ENCODE measurements around the gene DDB1. TPM values are rescaled to one million over a fixed set of nuclear protein-coding genes. Genes with fewer than 3 reads are reported as not detected.

The DDB1 gene
- total RNA-seq, 1 donor from 2014 or later: 130 TPM

DNA sequence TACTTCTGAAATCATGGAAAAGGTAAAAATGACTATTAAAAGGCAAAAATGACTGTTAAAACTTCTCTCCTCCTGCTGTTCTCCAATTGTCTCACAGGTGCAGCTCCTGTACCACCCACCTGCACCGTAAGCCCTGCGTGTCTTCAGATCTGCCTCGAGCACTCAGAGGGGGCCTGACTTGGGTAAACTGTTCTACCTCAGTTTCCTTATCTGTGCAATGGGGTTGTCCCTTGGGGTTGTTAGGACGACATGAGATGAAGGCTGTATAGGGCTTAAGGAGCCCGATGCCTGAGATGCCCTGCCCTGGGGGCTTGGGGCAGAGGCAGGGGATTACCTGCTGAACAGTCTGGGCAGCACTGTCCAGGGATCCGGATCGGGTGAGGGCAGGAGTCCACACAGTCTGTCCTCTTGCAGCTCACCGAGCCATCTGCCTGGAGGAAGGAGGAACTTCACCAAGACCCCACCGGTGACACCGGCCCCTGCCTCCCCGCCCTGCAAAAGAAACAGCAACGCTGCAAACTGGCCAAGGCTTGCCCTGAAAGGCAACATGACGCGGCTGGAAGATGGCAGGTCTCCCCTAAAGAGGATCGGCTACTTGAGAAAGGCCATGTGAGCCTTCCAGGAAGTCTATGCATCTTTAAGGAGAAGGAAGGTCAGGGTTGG lies 64.2 kb downstream of the DDB1 start:
- Histone ChIP-seq H3K9me3 (no peaks in the 10 kb centered on the region), H3K36me3 (no peaks in the 10 kb centered on the region), H3K4me1 (no peaks in the 10 kb centered on the region), H3K27me3 (no peaks in the 10 kb centered on the region), H3K27ac (no peak overlapping the region), H3K4me3 (no peak overlapping the region)
- TF ChIP-seq, protein P1, sequence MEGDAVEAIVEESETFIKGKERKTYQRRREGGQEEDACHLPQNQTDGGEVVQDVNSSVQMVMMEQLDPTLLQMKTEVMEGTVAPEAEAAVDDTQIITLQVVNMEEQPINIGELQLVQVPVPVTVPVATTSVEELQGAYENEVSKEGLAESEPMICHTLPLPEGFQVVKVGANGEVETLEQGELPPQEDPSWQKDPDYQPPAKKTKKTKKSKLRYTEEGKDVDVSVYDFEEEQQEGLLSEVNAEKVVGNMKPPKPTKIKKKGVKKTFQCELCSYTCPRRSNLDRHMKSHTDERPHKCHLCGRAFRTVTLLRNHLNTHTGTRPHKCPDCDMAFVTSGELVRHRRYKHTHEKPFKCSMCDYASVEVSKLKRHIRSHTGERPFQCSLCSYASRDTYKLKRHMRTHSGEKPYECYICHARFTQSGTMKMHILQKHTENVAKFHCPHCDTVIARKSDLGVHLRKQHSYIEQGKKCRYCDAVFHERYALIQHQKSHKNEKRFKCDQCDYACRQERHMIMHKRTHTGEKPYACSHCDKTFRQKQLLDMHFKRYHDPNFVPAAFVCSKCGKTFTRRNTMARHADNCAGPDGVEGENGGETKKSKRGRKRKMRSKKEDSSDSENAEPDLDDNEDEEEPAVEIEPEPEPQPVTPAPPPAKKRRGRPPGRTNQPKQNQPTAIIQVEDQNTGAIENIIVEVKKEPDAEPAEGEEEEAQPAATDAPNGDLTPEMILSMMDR (IDR thresholded peaks at IDR 0.05): no peak
- no peak for DNase-seq (ENCODE audit: low spot score in 2 of 2)
- intact Hi-C loops (cut with DNase I): no loop called here

DNA sequence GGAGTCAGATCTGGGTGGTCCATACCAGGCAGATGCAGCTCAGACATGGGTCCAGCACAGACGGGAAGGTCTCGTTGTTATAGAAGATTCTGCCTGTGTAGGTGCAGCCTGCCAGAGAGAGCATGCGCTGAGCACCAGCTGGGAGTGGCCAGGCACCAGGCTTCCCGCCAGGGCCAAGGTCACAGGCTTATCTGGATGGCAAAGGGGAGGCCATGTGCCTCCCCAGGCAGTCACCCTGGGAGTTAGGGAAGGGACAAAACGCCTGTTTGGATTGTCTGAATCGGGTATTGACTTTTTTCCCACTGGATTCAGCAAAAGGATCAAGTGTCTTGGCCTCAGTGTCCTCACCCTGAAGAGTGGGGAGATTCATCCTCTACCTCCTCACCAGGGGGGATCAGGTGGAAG lies 65.5 kb downstream of the DDB1 start:
- no peak overlapping the region for H3K4me3 ChIP-seq
- intact Hi-C loops (cut with DNase I): no loop called here
- no peaks in the 10 kb centered on the region for H3K9me3 ChIP-seq
- no peaks in the 10 kb centered on the region for H3K36me3 ChIP-seq
- TF ChIP-seq, protein P1 (IDR thresholded peaks at IDR 0.05): no peak
- no peaks in the 10 kb centered on the region for H3K4me1 ChIP-seq
- H3K27me3 ChIP-seq: no peaks in the 10 kb centered on the region
- no peak for DNase-seq (ENCODE audit: low spot score in 2 of 2)
- no peak overlapping the region for H3K27ac ChIP-seq

DNA sequence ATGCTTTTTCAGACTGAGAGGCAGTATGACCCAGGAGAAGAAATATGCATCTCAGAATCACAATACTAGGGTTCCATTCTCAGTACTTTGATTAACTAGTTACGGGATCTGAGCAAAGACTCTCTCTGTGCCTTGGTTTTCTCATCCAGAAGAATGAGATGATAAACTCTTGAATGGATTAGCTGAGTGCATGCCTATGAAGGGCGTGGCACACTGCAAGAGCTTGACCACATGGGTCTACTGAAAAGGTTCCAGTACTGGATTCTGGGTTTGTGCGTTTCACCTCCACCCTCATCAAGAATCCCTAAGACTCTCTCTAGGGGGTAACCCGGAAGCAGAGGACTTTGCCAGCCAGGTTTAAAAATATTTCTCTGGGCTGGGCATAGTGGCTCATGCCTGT lies 66.3 kb downstream of the DDB1 start:
- no peak overlapping the region for H3K27ac ChIP-seq
- no peaks in the 10 kb centered on the region for H3K27me3 ChIP-seq
- H3K4me1 ChIP-seq: no peaks in the 10 kb centered on the region
- intact Hi-C loops (cut with DNase I): no loop called here
- no peak overlapping the region for H3K4me3 ChIP-seq
- TF ChIP-seq, protein P1 (IDR thresholded peaks at IDR 0.05): no peak
- no peak for DNase-seq (ENCODE audit: low spot score in 2 of 2)
- H3K36me3 ChIP-seq: no peaks in the 10 kb centered on the region
- no peaks in the 10 kb centered on the region for H3K9me3 ChIP-seq

GRCh38 chr11:61265357-61265756 lies 67.5 kb downstream of the DDB1 start:
- Histone ChIP-seq H3K4me1 (no peaks in the 10 kb centered on the region), H3K27me3 (no peaks in the 10 kb centered on the region), H3K4me3 (no peak overlapping the region), H3K27ac (no peak overlapping the region), H3K9me3 (no peaks in the 10 kb centered on the region), H3K36me3 (no peaks in the 10 kb centered on the region)
- TF ChIP-seq, protein P1 (IDR thresholded peaks at IDR 0.05): no peak
- no peak for DNase-seq (ENCODE audit: low spot score in 2 of 2)
- intact Hi-C loops (cut with DNase I): no loop called here

DNA sequence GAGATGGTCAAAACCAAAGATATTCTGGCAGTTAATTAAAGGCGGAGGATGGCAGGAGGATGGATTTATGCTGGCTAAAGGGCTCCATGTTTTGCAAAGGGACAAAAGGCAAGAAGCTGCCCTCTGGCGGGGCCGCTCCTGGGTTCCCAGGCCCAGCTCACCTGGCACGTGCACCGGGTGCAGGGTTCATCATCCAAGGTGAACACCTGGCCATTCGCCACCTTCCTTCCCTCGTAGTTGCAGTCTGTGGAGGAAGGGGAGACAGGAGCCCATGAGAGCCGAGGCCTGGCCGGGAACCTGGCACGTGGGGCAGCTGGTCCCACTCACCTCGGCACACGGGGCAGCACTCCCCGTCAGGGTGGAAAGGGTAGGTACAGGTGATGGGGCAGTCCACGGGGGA lies 68.1 kb downstream of the DDB1 start:
- no peaks in the 10 kb centered on the region for H3K4me1 ChIP-seq
- TF ChIP-seq, protein P1 (IDR thresholded peaks at IDR 0.05): no peak
- H3K27ac ChIP-seq: no peak overlapping the region
- no peak for DNase-seq (ENCODE audit: low spot score in 2 of 2)
- no peaks in the 10 kb centered on the region for H3K27me3 ChIP-seq
- no peak overlapping the region for H3K4me3 ChIP-seq
- H3K36me3 ChIP-seq: no peaks in the 10 kb centered on the region
- H3K9me3 ChIP-seq: no peaks in the 10 kb centered on the region
- intact Hi-C loops (cut with DNase I): no loop called here

- Histone ChIP-seq H3K36me3 (no peaks in the 10 kb centered on the region), H3K27me3 (no peaks in the 10 kb centered on the region), H3K27ac (no peak overlapping the region), H3K9me3 (no peaks in the 10 kb centered on the region), H3K4me3 (no peak overlapping the region), H3K4me1 (no peaks in the 10 kb centered on the region)
- intact Hi-C loops (cut with DNase I): no loop called here
- TF ChIP-seq, protein P1 (IDR thresholded peaks at IDR 0.05): no peak
- DNase-seq (ENCODE audit: low spot score in 2 of 2): no peak
These were observed 68.5 kb downstream of the DDB1 start for GRCh38 chr11:61264371-61264770.

Measured in ascending aorta (tissue), 2 donors.